GM18526 (cell line): Measurements from ENCODE around the gene ZNF774.

Source experiments
- POLR2A ChIP-seq: IDR thresholded peaks from 3 replicates; pipeline ENCODE4 v1.6.1; 2011; ENCODE audit not compliant: insufficient read length; ENCODE audit errors: extremely low read depth

The ZNF774 gene

GRCh38 chr15:90402223-90402622 lies 50.1 kb downstream of the ZNF774 start:
- no peak for TF ChIP-seq POLR2A

DNA sequence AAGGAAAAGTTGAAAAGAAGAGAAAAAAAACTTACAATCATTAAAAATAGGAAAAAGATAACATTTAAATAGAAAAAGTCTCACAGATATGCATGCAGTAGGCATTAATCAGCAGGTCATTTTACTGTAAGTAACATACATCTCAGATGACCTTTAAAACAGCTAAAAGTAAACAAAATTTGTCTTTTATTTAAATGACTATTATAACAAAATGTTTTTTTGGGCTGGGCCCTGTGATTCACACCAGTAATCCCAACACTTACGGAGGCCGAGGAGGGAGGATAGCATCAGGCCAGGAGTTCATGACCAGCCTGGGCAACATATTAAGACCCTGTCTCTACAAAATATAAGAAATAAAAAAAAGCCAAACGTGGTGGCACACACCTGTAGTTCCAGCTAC lies 50.7 kb downstream of the ZNF774 start:
- no peak for TF ChIP-seq POLR2A

DNA sequence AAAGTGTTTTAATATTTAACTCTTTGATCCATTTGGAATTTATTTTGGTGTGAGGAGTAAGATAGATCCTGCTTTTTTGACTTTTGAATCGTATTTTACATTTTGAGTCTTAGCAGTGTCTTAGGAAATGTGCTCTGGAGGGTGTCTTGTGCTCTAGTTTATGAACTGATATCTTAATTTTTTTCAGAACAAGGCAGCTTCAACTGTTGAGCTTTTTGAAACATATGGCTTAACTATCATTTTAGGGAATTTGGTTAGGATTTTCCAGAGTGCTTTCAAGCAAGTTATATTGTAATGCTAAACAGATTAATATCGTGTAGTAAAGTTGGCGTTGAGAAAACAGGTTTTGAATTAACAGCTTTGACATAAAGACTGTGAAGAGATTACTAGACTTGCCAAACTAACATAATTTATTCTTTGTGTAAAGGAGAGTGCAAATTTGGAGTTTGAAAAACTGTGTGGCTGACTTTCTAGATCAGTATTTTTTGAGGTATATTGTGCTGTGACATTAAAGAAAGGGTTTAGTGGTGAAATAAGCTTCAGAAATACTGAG lies 53.0 kb downstream of the ZNF774 start:
- no peak for TF ChIP-seq POLR2A

DNA sequence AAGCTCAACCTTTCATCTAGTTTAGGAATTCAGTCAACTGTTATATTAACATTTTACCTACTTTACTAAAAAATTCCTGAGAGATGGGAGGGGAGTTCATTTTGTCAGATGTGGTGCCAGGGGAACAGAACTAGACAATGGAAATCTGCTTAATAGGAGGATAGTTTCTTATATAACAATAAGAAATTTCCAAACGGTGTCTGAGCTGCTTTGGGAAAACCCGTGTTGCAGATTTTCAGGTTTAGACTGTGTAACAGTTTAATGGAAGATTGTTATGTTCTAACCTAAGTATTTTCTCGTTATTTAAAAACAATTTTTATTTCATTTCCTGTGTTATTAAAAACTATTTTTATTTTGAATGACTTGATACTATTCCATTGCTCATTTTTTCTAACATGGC lies 55.3 kb downstream of the ZNF774 start:
- TF ChIP-seq POLR2A, result no peak

GRCh38 chr15:90407871-90408317 lies 55.8 kb downstream of the ZNF774 start:
- no peak for TF ChIP-seq POLR2A

DNA sequence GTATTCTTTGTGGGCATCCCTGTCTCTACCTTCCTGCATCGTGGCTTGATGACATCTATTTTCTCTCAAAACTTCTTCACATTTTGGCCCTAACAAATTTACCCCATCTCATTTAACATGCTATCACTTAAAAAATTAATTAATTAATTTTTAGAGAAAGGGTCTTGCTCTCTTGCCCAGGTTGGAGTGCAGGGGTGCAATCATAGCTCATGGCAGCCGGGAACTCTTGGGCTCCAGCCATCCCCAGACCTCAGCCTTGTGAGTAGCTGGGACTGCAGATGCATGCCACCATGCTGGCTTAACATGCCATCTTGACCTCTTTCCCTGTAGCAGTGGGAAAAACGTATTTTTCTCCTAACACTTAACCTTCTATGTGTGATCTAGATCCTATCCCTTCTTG lies 56.6 kb downstream of the ZNF774 start:
- no peak for TF ChIP-seq POLR2A

DNA sequence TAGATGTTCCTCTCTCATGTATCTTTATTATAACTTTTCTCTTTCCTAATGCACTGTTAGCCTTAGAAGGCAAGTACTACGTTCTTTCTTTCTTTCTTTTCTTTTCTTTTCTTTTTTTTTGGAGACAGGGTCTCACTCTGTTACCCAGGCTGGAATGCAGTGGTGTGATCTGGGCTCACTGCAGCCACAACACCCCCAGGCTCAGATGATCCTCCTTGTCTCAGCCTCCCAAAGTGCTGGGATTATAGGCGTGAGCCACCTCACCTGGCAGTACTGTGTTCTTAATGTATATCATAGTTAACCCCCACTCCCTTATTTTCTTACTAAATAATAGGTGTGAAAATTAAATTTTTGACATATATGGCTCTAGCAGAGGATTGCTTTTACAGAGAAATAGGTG lies 59.1 kb downstream of the ZNF774 start:
- no peak for TF ChIP-seq POLR2A
